GM12891 (cell line): ENCODE results near the gene GINM1.

Experiments
- PAX5 ChIP-seq: IDR thresholded peaks from 2 replicates; pipeline ENCODE4 v1.6.1; 2011; ENCODE audit warnings: low read length, moderate library complexity, mild to moderate bottlenecking; ENCODE audit not compliant: insufficient read depth, severe bottlenecking
- POLR2A ChIP-seq: IDR thresholded peaks from 2 replicates; pipeline ENCODE4 v1.6.1; 2011; ENCODE audit warnings: low read depth, low read length, control low read depth
- POLR2AphosphoS5 ChIP-seq: IDR thresholded peaks from 2 replicates; pipeline ENCODE4 v1.6.1; 2011; ENCODE audit warnings: low read depth, low read length, control low read depth
- POU2F2 ChIP-seq: IDR thresholded peaks from 2 replicates; pipeline ENCODE4 v1.6.1; 2011; ENCODE audit warnings: low read depth, mild to moderate bottlenecking, control low read depth, low read length, moderate library complexity
- SPI1 ChIP-seq: IDR thresholded peaks from 2 replicates; pipeline ENCODE4 v1.6.1; 2011; ENCODE audit warnings: low read depth, low read length, control low read depth
- TAF1 ChIP-seq: IDR thresholded peaks from 2 replicates; pipeline ENCODE4 v1.6.1; 2011; ENCODE audit warnings: low read depth, low read length, control low read depth

DNA sequence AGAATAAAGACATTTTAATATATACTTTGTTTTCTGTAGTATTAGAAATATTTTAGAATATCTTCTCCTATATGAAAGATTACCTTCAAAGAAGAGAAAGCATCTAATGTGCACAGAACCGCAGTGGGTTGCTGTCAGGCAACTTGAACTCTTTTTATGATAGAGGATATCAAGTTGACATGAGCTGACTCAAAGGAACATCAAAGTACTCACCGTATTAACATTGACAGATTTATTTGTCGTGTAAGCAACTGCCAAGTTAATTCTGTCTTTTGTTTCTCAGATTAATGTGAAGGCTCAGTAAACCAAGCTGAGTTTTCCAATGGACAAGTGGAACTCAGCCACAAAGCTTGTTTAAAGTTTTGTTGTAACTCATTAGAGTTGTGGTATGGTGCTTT, 2.2 kb upstream of the GINM1 start:
- no peak for TF ChIP-seq TAF1
- TF ChIP-seq SPI1: no peak
- no peak for TF ChIP-seq POLR2AphosphoS5
- TF ChIP-seq POLR2A: no peak
- no peak for TF ChIP-seq POU2F2
- no peak for TF ChIP-seq PAX5
